ENCODE data around the gene PLXNB3. TPM values are rescaled to one million over a fixed set of nuclear protein-coding genes. Genes with fewer than 3 reads are reported as not detected.
"Not testable (repeated sequence)": the region's sequence is repeated elsewhere in the genome, so short reads cannot be mapped to it uniquely, and the experiment has no call there.

Gene PLXNB3
- total RNA-seq, 3 donors from 2014 or later, result 12.3 to 17.9 (median 13.4) TPM

DNA sequence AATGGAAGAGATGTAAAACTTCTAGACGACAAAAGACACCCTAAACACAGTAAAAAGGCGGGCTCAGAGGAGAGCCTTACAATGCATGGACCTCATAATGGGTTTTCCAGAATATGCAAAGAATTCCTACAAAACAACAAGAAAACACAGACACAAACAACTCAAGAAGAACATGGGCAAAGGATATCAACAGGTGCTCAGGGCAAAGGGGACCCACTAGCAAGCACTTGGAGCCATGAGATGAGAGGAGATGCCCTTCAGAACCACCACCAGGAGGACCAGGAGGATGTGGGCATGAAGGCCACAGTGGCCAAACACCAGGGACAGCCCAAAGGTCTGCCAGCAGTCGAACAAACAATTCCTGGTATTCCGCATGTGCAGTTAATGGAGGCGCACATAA lies 49.1 kb downstream of the PLXNB3 start:
- H3K4me3 ChIP-seq, result no peak overlapping the region
- no peaks in the 10 kb centered on the region for H3K9me3 ChIP-seq
- peaks cover 0 to 76% of the 10 kb centered on the region in 2 donors for H3K27me3 ChIP-seq
- DNase-seq (ENCODE audit: low spot score in 2 of 2), result no peak
- intact Hi-C loops (cut with DNase I; ENCODE audit: low total_unique reads), result no loop called here
- no peak for TF ChIP-seq POLR2A (IDR thresholded peaks at IDR 0.05)
- no peak for TF ChIP-seq POLR2AphosphoS5 (IDR thresholded peaks at IDR 0.05)
- no peak for TF ChIP-seq CTCF (IDR thresholded peaks at IDR 0.05)
- no peak overlapping the region for H3K27ac ChIP-seq
- no peaks in the 10 kb centered on the region for H3K4me1 ChIP-seq
- no peaks in the 10 kb centered on the region for H3K36me3 ChIP-seq

- Histone ChIP-seq H3K27ac (no peak overlapping the region), H3K27me3 (peaks cover 0 to 77% of the 10 kb centered on the region in 2 donors), H3K9me3 (peaks cover 0 to 3% of the 10 kb centered on the region in 2 donors), H3K36me3 (no peaks in the 10 kb centered on the region), H3K4me1 (no peaks in the 10 kb centered on the region), H3K4me3 (no peak overlapping the region)
- intact Hi-C loops (cut with DNase I; ENCODE audit: low total_unique reads), result no loop called here
- no peak for DNase-seq (ENCODE audit: low spot score in 2 of 2)
- TF ChIP-seq POLR2AphosphoS5 (IDR thresholded peaks at IDR 0.05) (no peak), POLR2A (IDR thresholded peaks at IDR 0.05) (no peak), CTCF (IDR thresholded peaks at IDR 0.05) (no peak)
Observed at GRCh38 chrX:153814591-153815315, 50.7 kb downstream of the PLXNB3 start.

DNA sequence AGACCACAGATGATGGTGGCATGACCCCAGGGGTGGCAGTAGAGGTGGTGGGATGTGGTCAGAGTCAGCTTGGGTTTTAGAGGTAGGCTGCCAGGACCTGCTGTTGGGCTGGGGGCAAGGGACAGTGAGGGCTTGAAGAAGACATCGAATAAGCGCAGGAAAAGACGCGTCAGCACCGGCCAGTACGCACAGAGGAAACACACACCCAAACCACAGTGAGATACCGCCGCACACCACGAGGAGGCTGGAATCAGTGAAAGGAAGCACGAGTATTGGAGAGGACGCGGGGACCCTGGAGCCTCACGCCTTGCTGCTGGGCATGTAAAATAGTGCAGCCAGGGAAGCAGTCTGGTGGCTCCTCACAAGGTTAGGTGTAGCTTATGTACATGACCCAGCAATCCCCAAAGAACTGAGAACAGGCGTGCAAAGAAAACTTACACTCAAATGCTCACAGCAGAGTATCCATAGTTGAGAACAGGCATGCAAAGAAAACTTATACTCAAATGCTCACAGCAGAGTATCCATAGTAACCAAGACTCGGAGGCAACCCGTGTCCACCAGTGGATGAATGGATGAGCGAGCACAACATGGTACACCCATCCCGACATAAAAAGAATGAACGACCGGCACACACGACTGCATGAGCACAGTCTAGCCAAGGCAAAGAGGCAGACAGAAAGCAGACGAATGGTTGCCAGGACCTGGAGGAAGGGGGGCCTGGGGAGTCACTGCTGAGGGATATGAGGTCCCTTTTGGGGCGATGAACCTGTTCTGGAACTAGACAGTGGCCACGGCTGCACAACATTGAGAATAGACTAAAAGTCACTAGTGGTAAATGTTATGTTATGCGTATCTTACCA lies 53.0 kb downstream of the PLXNB3 start:
- peaks cover 0 to 76% of the 10 kb centered on the region in 2 donors for H3K27me3 ChIP-seq
- H3K4me1 ChIP-seq, result no peaks in the 10 kb centered on the region
- no peak for DNase-seq (ENCODE audit: low spot score in 2 of 2)
- TF ChIP-seq POLR2AphosphoS5 (IDR thresholded peaks at IDR 0.05) (no peak), CTCF (IDR thresholded peaks at IDR 0.05) (no peak), POLR2A (IDR thresholded peaks at IDR 0.05) (no peak)
- peaks cover 0 to 3% of the 10 kb centered on the region in 2 donors for H3K9me3 ChIP-seq
- intact Hi-C loops (cut with DNase I; ENCODE audit: low total_unique reads), result no loop called here
- H3K27ac ChIP-seq, result no peak overlapping the region
- H3K4me3 ChIP-seq, result no peak overlapping the region
- no peaks in the 10 kb centered on the region for H3K36me3 ChIP-seq

DNA sequence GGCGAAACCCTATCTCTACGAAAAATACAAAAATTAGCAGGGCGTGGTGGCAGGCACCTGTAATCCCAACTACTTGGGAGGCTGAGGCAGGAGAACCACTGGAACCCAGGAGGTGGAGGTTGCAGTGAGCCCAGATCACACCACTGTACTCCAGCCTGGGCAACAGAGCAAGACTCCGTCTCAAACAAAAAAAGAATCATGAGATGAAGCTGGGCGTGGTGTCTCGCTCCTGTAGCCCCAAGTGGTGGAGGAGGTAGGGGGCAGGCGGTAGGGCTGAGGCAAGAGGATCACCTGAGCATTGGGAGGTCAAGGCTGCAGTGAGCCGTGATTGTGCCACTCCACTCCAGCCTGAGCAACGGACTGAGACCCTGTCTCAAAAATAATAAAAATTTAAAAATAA lies 54.0 kb downstream of the PLXNB3 start:
- H3K4me1 ChIP-seq; intact Hi-C loops (cut with DNase I; ENCODE audit: low total_unique reads); H3K9me3 ChIP-seq; H3K4me3 ChIP-seq; DNase-seq (ENCODE audit: low spot score in 2 of 2); H3K36me3 ChIP-seq; H3K27ac ChIP-seq: not testable (repeated sequence)
- peaks cover 0 to 66% of the 10 kb centered on the region in 2 donors for H3K27me3 ChIP-seq

- DNase-seq (ENCODE audit: low spot score in 2 of 2), result no peak
- intact Hi-C loops (cut with DNase I; ENCODE audit: low total_unique reads), result no loop called here
- Histone ChIP-seq H3K27ac (no peak overlapping the region), H3K4me1 (no peaks in the 10 kb centered on the region), H3K36me3 (no peaks in the 10 kb centered on the region), H3K9me3 (peaks cover 0 to 3% of the 10 kb centered on the region in 2 donors), H3K27me3 (peaks cover 0 to 66% of the 10 kb centered on the region in 2 donors), H3K4me3 (peak overlapping the region; percentile 37 to 65 (median 51))
- TF ChIP-seq CTCF (IDR thresholded peaks at IDR 0.05) (no peak), POLR2AphosphoS5 (IDR thresholded peaks at IDR 0.05) (no peak), POLR2A (IDR thresholded peaks at IDR 0.05) (no peak)
Observed at GRCh38 chrX:153818571-153819383, 54.7 kb downstream of the PLXNB3 start.
